GM12878 (cell line): ENCODE results near the gene SLC4A3. TPM values are rescaled to one million over a fixed set of nuclear protein-coding genes. Genes with fewer than 3 reads are reported as not detected.
"Not testable (repeated sequence)": the region's sequence is repeated elsewhere in the genome, so short reads cannot be mapped to it uniquely, and the experiment has no call there.

Experiments used
- ATAC-seq: fragments of 200-7000 bp; cut with Tn5 transposase; 3 replicates; pipeline ENCODE4 v1.9.1; 2020; ENCODE audit warnings: mild to moderate bottlenecking, moderate library complexity
- BruUV-seq: library from RNA; stranded (reverse); fragments of 400-500 nt; replicated peaks from 2 replicates; lab custom pipeline; 2021; lab: Mats Ljungman, UMichigan
- CTCF ChIA-PET: fragments of 300-600 bp; sonication (Branson Sonifier 250); formaldehyde crosslinking; extraction: SDS; loops from one replicate; lab custom pipeline; 2021; ENCODE audit warnings: inconsistent platforms; lab: Yijun Ruan, JAX
- POLR2A ChIA-PET: fragments of 350-600 bp; formaldehyde crosslinking; extraction: SDS; loops from one replicate; lab custom pipeline; 2021; ENCODE audit warnings: inconsistent platforms; lab: Charles Lee
- RAD21 ChIA-PET: fragments of 300-600 bp; sonication (Branson Sonifier 250); formaldehyde crosslinking; loops from one replicate; lab custom pipeline; 2023; ENCODE audit warnings: antibody characterized with exemption; ENCODE audit not compliant: unreplicated experiment; lab: Charles Lee
- SMC1A ChIA-PET: fragments of 300-600 bp; sonication (Branson Sonifier 250); formaldehyde crosslinking; loops from one replicate; lab custom pipeline; 2023; ENCODE audit not compliant: unreplicated experiment, uncharacterized antibody; lab: Charles Lee
- DNase-seq: peaks from one replicate; pipeline ENCODE4 v3.0.0-alpha.2; 2011; ENCODE audit warnings: low read depth, low spot score
- FAIRE-seq: peaks from 3 replicates; lab custom pipeline; 2011; peaks lifted over from hg19 to GRCh38; lab: Jason Lieb, UNC
- H2AFZ ChIP-seq: 2 replicates; pipeline ENCODE4 v1.6.0; 2011; ENCODE audit warnings: low read depth, low read length, control low read depth; ENCODE audit not compliant: control insufficient read depth
- H3K27ac ChIP-seq: 2 replicates; pipeline ENCODE4 v1.5.1; 2011; ENCODE audit warnings: control low read depth; ENCODE audit not compliant: control insufficient read depth, insufficient read depth
- H3K27me3 ChIP-seq, 2 experiments: replicated peaks in 1 of 2; 2 replicates each; pipeline versions ENCODE4 v1.6.0 to v1.6.1; 2011; ENCODE audit warnings: low read length in 1 of 2; ENCODE audit not compliant: control insufficient read depth in 2 of 2, insufficient read depth in 2 of 2
- H3K36me3 ChIP-seq, 2 experiments: 2 replicates each; pipeline ENCODE4 v1.5.1; 2011; ENCODE audit warnings: low read length in 1 of 2; ENCODE audit not compliant: control insufficient read depth in 2 of 2, insufficient read depth in 2 of 2
- H3K4me1 ChIP-seq: 2 replicates; pipeline ENCODE4 v1.6.1; 2011; ENCODE audit warnings: mild to moderate bottlenecking, low read length, moderate library complexity, mixed read lengths; ENCODE audit not compliant: control insufficient read depth, insufficient read depth
- H3K4me2 ChIP-seq: 2 replicates; pipeline ENCODE4 v1.6.0; 2011; ENCODE audit warnings: control low read depth; ENCODE audit not compliant: control insufficient read depth, insufficient read depth
- H3K4me3 ChIP-seq: fragments of 200-600 bp; sonication (generic); 2 replicates; pipeline ENCODE4 v1.5.1; 2016
- H3K79me2 ChIP-seq: 2 replicates; pipeline ENCODE4 v1.6.0; 2011; ENCODE audit warnings: low read length; ENCODE audit not compliant: control insufficient read depth, insufficient read depth
- H3K9ac ChIP-seq: 2 replicates; pipeline ENCODE4 v1.8.0; 2011; ENCODE audit warnings: low read length, control low read depth, mixed read lengths; ENCODE audit not compliant: control insufficient read depth, insufficient read depth
- H3K9me3 ChIP-seq: replicated peaks from 3 replicates; pipeline ENCODE4 v1.5.1; 2011; ENCODE audit warnings: mild to moderate bottlenecking, low read length; ENCODE audit not compliant: control insufficient read depth, insufficient read depth
- H4K20me1 ChIP-seq: 2 replicates; pipeline ENCODE4 v1.6.0; 2011; ENCODE audit not compliant: control insufficient read depth, insufficient read depth
- CEBPZ ChIP-seq: fragments of 150-350 bp; IDR thresholded peaks from 2 replicates; pipeline ENCODE4 v1.6.1; 2016; ENCODE audit warnings: low read depth, low read length
- EED ChIP-seq: sonication (generic); IDR thresholded peaks from 2 replicates; pipeline ENCODE4 v1.6.1; 2016; ENCODE audit warnings: antibody characterized with exemption, low read depth
- IRF5 ChIP-seq: fragments of 450-650 bp; IDR thresholded peaks from 2 replicates; pipeline ENCODE4 v1.6.1; 2017; ENCODE audit warnings: borderline replicate concordance
- KDM1A ChIP-seq: fragments of 200-600 bp; sonication (generic); IDR thresholded peaks from 2 replicates; pipeline ENCODE4 v1.6.1; 2016; ENCODE audit warnings: borderline replicate concordance
- RUNX3 ChIP-seq: IDR thresholded peaks from 2 replicates; pipeline ENCODE4 v1.6.1; 2012; ENCODE audit warnings: low read length, inconsistent platforms
- ZBTB11 ChIP-seq: fragments of 450-650 bp; formaldehyde crosslinking; IDR thresholded peaks from 2 replicates; pipeline ENCODE4 v1.5.0; 2022; ENCODE audit warnings: mild to moderate bottlenecking, missing genetic modification characterization
- ZNF207 ChIP-seq: fragments of 450-650 bp; IDR thresholded peaks from 2 replicates; pipeline ENCODE4 v1.6.1; 2014; ENCODE audit warnings: antibody characterized with exemption, mild to moderate bottlenecking, borderline replicate concordance
- ZNF24 ChIP-seq: fragments of 450-650 bp; IDR thresholded peaks from 2 replicates; pipeline ENCODE4 v1.6.1; 2017; ENCODE audit warnings: antibody characterized with exemption, mild to moderate bottlenecking
- WGBS: methylation state at CpG from one replicate; pipeline ENCODE4 v1.1.6; 2016; ENCODE audit warnings: low lambda C conversion rate; ENCODE audit not compliant: insufficient replicate concordance, insufficient coverage; ENCODE audit errors: missing lambda C conversion rate; 5-methylcytosine and 5-hydroxymethylcytosine counted together
- in situ Hi-C: fragments of 300-500 bp; cut with MboI; formaldehyde crosslinking; loops from 9 replicates; pipeline ENCODE4 v1.14.3; 2018; ENCODE audit warnings: mixed read lengths
- intact Hi-C: fragments of 100-400 bp; cut with micrococcal nuclease; formaldehyde crosslinking; loops from one replicate; pipeline ENCODE4 v1.14.2; 2022; ENCODE audit not compliant: unreplicated experiment
- polyA plus RNA-seq, 11 experiments: library from polyadenylated mRNA; depleted of rRNA in 4 of 11; unstranded in 6 of 11; stranded (reverse) in 5 of 11; fragments of >200 nt; fragmentation: Nextera tagmentation in 4 of 11; fragmentation: Illumina TruSeq in 1 of 11; extraction: Ambion mirVana in 4 of 11; extraction: Trizol in 1 of 11; gene quantifications; 1 replicate in 1 of 11; 2 replicates in 10 of 11; pipeline versions ENCODE4 v1.2.1 to v1.2.3, GENCODE V29; 2011 to 2016; ENCODE audit warnings: inconsistent platforms in 2 of 11, missing spikeins in 2 of 11, low read depth in 1 of 11
- total RNA-seq, 4 experiments: library from RNA; depleted of rRNA in 3 of 4; stranded (reverse); fragments of >200 nt in 3 of 4; fragmentation: Illumina TruSeq in 1 of 4; extraction: Trizol in 1 of 4; gene quantifications; 2 replicates each; pipeline versions ENCODE4 v1.2.1 to v1.2.3, GENCODE V29; 2013 to 2021

SLC4A3 gene
- total and polyA plus RNA-seq, 10 of the 15 experiments (the other 5 are each of a cell fraction or from before 2014, with no cell fraction given), result 0.05 to 0.08 TPM; not detected in 8

- SMC1A ChIA-PET, result no interaction called here
- Histone ChIP-seq H3K27ac (no peak overlapping the region), H4K20me1 (no peaks in the 10 kb centered on the region), H2AFZ (no peak overlapping the region), H3K9ac (no peak overlapping the region), H3K36me3 (no peaks in the 10 kb centered on the region), H3K79me2 (no peaks in the 10 kb centered on the region), H3K9me3 (peaks cover 3% of the 10 kb centered on the region; the same call in 1 of the 3 replicates), H3K4me1 (peaks cover 4% of the 10 kb centered on the region), H3K4me2 (no peak overlapping the region), H3K4me3 (no peak overlapping the region), H3K27me3 (no peaks in the 10 kb centered on the region; a peak in 1 of 4 replicates)
- DNase-seq, result no peak
- BruUV-seq, result no TSS peak
- WGBS, result 35% methylated on average over 6 of the region's 6 CpGs
- in situ Hi-C loops (no loop called here), intact Hi-C loops (no loop called here)
- RAD21 ChIA-PET, result interaction anchor here (1.2 kb wide), 1 partner anchor 8 kb away, joined by 3 read pairs; no protein-coding TSS in a partner anchor
- CTCF ChIA-PET, result interaction anchor here (1.2 kb wide), 1 partner anchor 39 kb away, joined by 3 read pairs; no protein-coding TSS in a partner anchor
- POLR2A ChIA-PET, result interaction anchor here (0.6 kb wide), 1 partner anchor 429 kb away, joined by 4 read pairs; no protein-coding TSS in a partner anchor
- no peak for ATAC-seq
- TF ChIP-seq ZNF207 (no peak), ZBTB11 (CRISPR knock-in tag) (no peak), EED (no peak), KDM1A (no peak), RUNX3 (no peak), IRF5 (no peak), CEBPZ (no peak), ZNF24 (no peak)
- no peak for FAIRE-seq
These were observed 54.4 kb downstream of the SLC4A3 start for GRCh38 chr2:219681694-219682300.

- in situ Hi-C loops, H3K79me2 ChIP-seq, H3K4me2 ChIP-seq, H3K4me3 ChIP-seq, BruUV-seq, H3K27me3 ChIP-seq, H2AFZ ChIP-seq, FAIRE-seq, H3K9me3 ChIP-seq, H3K27ac ChIP-seq, ATAC-seq, intact Hi-C loops, POLR2A ChIA-PET, RAD21 ChIA-PET, DNase-seq, H3K4me1 ChIP-seq, H4K20me1 ChIP-seq, H3K36me3 ChIP-seq, H3K9ac ChIP-seq: not testable (repeated sequence)
- 0% methylated on average over 2 of the region's 2 CpGs for WGBS
- ChIA-PET CTCF (interaction anchor here (1.0 kb wide), 1 partner anchor 19 kb away, joined by 4 read pairs; no protein-coding TSS in a partner anchor), SMC1A (interaction anchor here (0.6 to 1.4 kb wide), 2 partner anchors 85 to 292 kb away, joined by 3 to 4 read pairs; no protein-coding TSS in a partner anchor)
These were observed 56.0 kb downstream of the SLC4A3 start for GRCh38 chr2:219683474-219683873.
